Naive thymus-derived CD8-positive, alpha-beta T cell (primary cell): ENCODE data around the gene RTP1. TPM values are rescaled to one million over a fixed set of nuclear protein-coding genes. Genes with fewer than 3 reads are reported as not detected.
"Not testable (repeated sequence)": the region's sequence is repeated elsewhere in the genome, so short reads cannot be mapped to it uniquely, and the experiment has no call there.

ENCODE experiments used
- ATAC-seq, 2 donors: fragments of 150-1000 bp; cut with Tn5 transposase in 1 of 2; sonication (Bioruptor Pico), chemical (Tn5 transposase) in 1 of 2; 1 replicate in 1 of 2; 2 replicates in 1 of 2; pipeline ENCODE4 v1.10.0; 2021; ENCODE audit warnings: mild to moderate bottlenecking in 2 of 2, moderate library complexity in 2 of 2
- POLR2A ChIA-PET: fragments of 350-600 bp; sonication (Branson Sonifier 250); formaldehyde crosslinking; loops from one replicate; lab custom pipeline; 2021; ENCODE audit warnings: antibody characterized with exemption; lab: Charles Lee
- DNase-seq, 10 donors: peaks; one replicate each; pipeline versions ENCODE4 v3.0.0 to v3.0.0-alpha.2; 2020 to 2022
- H3K27ac Mint-ChIP-seq, 10 donors: one replicate each; pipeline ENCODE4 v1.8.0; 2020 to 2022; ENCODE audit warnings: mild to moderate bottlenecking in 10 of 10, mixed read lengths in 10 of 10, moderate library complexity in 4 of 10, inconsistent platforms in 1 of 10
- H3K27me3 Mint-ChIP-seq, 5 donors: one replicate each; pipeline ENCODE4 v1.8.0; 2021 to 2022; ENCODE audit warnings: mixed read lengths in 5 of 5
- H3K36me3 Mint-ChIP-seq, 3 donors: one replicate each; pipeline ENCODE4 v1.8.0; 2020 to 2022; ENCODE audit warnings: mixed read lengths in 3 of 3, mild to moderate bottlenecking in 2 of 3, inconsistent platforms in 1 of 3
- H3K4me1 Mint-ChIP-seq, 4 donors: one replicate each; pipeline ENCODE4 v1.8.0; 2021 to 2022; ENCODE audit warnings: mixed read lengths in 4 of 4
- H3K4me3 Mint-ChIP-seq, 10 donors: one replicate each; pipeline ENCODE4 v1.8.0; 2020 to 2022; ENCODE audit warnings: mild to moderate bottlenecking in 10 of 10, mixed read lengths in 10 of 10, moderate library complexity in 6 of 10, inconsistent platforms in 1 of 10
- H3K9me3 Mint-ChIP-seq, 9 donors: one replicate each; pipeline ENCODE4 v1.8.0; 2020 to 2022; ENCODE audit warnings: mixed read lengths in 9 of 9, mild to moderate bottlenecking in 3 of 9, inconsistent platforms in 1 of 9, moderate library complexity in 1 of 9
- polyA plus RNA-seq, 3 donors: library from polyadenylated mRNA; unstranded; fragments of 300-500 nt; fragmentation: Illumina TruSeq; gene quantifications; one replicate each; pipeline ENCODE4 v1.2.3, GENCODE V29; 2021
- total RNA-seq, 8 experiments: library from RNA in 2 of 8; stranded (reverse) in 2 of 8; gene quantifications; one replicate each; pipeline ENCODE4 v1.2.3 and lab custom pipeline; 2021 to 2026

Gene RTP1
- total RNA-seq (not detected), polyA plus RNA-seq (not detected), total RNA-seq (lab: John Stamatoyannopoulos, UW) (0 to 0.07 (median 0) reads per million in 6 experiments)

GRCh38 chr3:187197335-187197649 is at the start of gene RTP1:
Gene RTP1 (plus strand): TSS chr3:187197486. CDS start chr3:187197516, 30 bp downstream.
- Mint-ChIP-seq H3K27ac (peak within 1 kb of the TSS in 2 of 10 donors; percentile 36 to 48), H3K27me3 (peaks cover 5 to 16% (median 12%) of the 10 kb centered on the region in 5 donors), H3K9me3 (no peaks in the 10 kb centered on the region), H3K36me3 (no peaks in the 10 kb centered on the region), H3K4me3 (no peak within 1 kb of the TSS), H3K4me1 (no peaks in the 10 kb centered on the region)
- ATAC-seq, result no peak
- DNase-seq, result no peak
- POLR2A ChIA-PET, result no interaction called here

- no peak for ATAC-seq
- no peak overlapping the region for H3K4me3 Mint-ChIP-seq
- POLR2A ChIA-PET, result interaction anchor here (2.0 kb wide), 1 partner anchor 12 kb away, joined by 6 read pairs; no protein-coding TSS in a partner anchor
- peaks cover 0 to 6% (median 0%) of the 10 kb centered on the region in 5 donors for H3K27me3 Mint-ChIP-seq
- peaks cover 0 to 10% (median 9%) of the 10 kb centered on the region in 3 donors for H3K36me3 Mint-ChIP-seq
- H3K9me3 Mint-ChIP-seq, result peaks cover 0 to 23% (median 7%) of the 10 kb centered on the region in 9 donors
- H3K27ac Mint-ChIP-seq, result peak overlapping the region in 1 of 10 donors; percentile 29
- H3K4me1 Mint-ChIP-seq, result peaks cover 1 to 12% (median 5%) of the 10 kb centered on the region in 4 donors
- no peak for DNase-seq
Observed at GRCh38 chr3:187150186-187150585, 47.1 kb upstream of the RTP1 start.

- POLR2A ChIA-PET, result interaction anchor here (2.0 kb wide), 1 partner anchor 12 kb away, joined by 6 read pairs; no protein-coding TSS in a partner anchor
- H3K27me3 Mint-ChIP-seq, result peaks cover 0 to 6% (median 0%) of the 10 kb centered on the region in 5 donors
Observed at GRCh38 chr3:187150599-187150998, 46.7 kb upstream of the RTP1 start.

GRCh38 chr3:187161556-187161955 is 35.7 kb upstream of the RTP1 start:
- no peak overlapping the region for H3K27ac Mint-ChIP-seq
- H3K27me3 Mint-ChIP-seq, result peaks cover 0 to 12% (median 3%) of the 10 kb centered on the region in 5 donors
- peaks cover 0 to 24% (median 4%) of the 10 kb centered on the region in 9 donors for H3K9me3 Mint-ChIP-seq
- no peak for ATAC-seq
- no peak overlapping the region for H3K4me3 Mint-ChIP-seq
- peaks cover 0 to 2% (median 0%) of the 10 kb centered on the region in 4 donors for H3K4me1 Mint-ChIP-seq
- peaks cover 0 to 20% (median 7%) of the 10 kb centered on the region in 3 donors for H3K36me3 Mint-ChIP-seq
- POLR2A ChIA-PET, result no interaction called here
- no peak for DNase-seq

More at GRCh38 chr3:187150599-187150998, 46.7 kb upstream of the RTP1 start:
- peak; percentile 43 to 57 for ATAC-seq
- DNase-seq, result peak; percentile 22 to 80 (median 46)
- Mint-ChIP-seq H3K27ac (peak overlapping the region in 2 of 10 donors; percentile 14 to 29), H3K36me3 (peaks cover 0 to 8% (median 5%) of the 10 kb centered on the region in 3 donors), H3K4me3 (no peak overlapping the region), H3K9me3 (peaks cover 0 to 24% (median 6%) of the 10 kb centered on the region in 9 donors), H3K4me1 (peaks cover 1 to 12% (median 5%) of the 10 kb centered on the region in 4 donors)

- DNase-seq, result no peak
- Mint-ChIP-seq H3K4me3 (no peak overlapping the region), H3K36me3 (peaks cover 0 to 20% (median 7%) of the 10 kb centered on the region in 3 donors), H3K27me3 (peaks cover 0 to 12% (median 3%) of the 10 kb centered on the region in 5 donors), H3K9me3 (peaks cover 0 to 24% (median 4%) of the 10 kb centered on the region in 9 donors), H3K4me1 (peaks cover 0 to 2% (median 0%) of the 10 kb centered on the region in 4 donors), H3K27ac (no peak overlapping the region)
- POLR2A ChIA-PET, result interaction anchor here (1.1 kb wide), 1 partner anchor 23 kb away, joined by 4 read pairs; the partner anchor contains the start of gene RPL39L
- ATAC-seq, result no peak
Observed at GRCh38 chr3:187162265-187162953, 34.9 kb upstream of the RTP1 start.

GRCh38 chr3:187165144-187165543 is 32.1 kb upstream of the RTP1 start:
- DNase-seq, result peak in 9 of 10 donors; percentile 8 to 77 (median 53)
- Mint-ChIP-seq H3K27me3 (peaks cover 0 to 15% (median 3%) of the 10 kb centered on the region in 5 donors), H3K36me3 (peaks cover 0 to 8% (median 0%) of the 10 kb centered on the region in 3 donors), H3K4me3 (no peak overlapping the region), H3K9me3 (peaks cover 0 to 8% (median 0%) of the 10 kb centered on the region in 9 donors), H3K4me1 (peaks cover 0 to 3% (median 2%) of the 10 kb centered on the region in 4 donors), H3K27ac (no peak overlapping the region)
- POLR2A ChIA-PET, result interaction anchor here (0.5 to 1.5 kb wide), 7 partner anchors 26 to 316 kb away, joined by 3 to 26 read pairs (median 4); partner anchors contain the start of gene RPL39L
- ATAC-seq, result peak; percentile 66 to 78

- no peak overlapping the region for H3K4me3 Mint-ChIP-seq
- H3K9me3 Mint-ChIP-seq, result no peaks in the 10 kb centered on the region
- POLR2A ChIA-PET, result no interaction called here
- H3K27ac Mint-ChIP-seq, result no peak overlapping the region
- peaks cover 0 to 6% (median 3%) of the 10 kb centered on the region in 5 donors for H3K27me3 Mint-ChIP-seq
- no peak for ATAC-seq
- DNase-seq, result no peak
- peaks cover 0 to 3% (median 2%) of the 10 kb centered on the region in 4 donors for H3K4me1 Mint-ChIP-seq
- no peaks in the 10 kb centered on the region for H3K36me3 Mint-ChIP-seq
Observed at GRCh38 chr3:187166750-187167149, 30.5 kb upstream of the RTP1 start.

- POLR2A ChIA-PET, result no interaction called here
- DNase-seq (no peak), ATAC-seq (no peak)
- Mint-ChIP-seq H3K4me3 (no peak overlapping the region), H3K4me1 (peaks cover 0 to 3% (median 2%) of the 10 kb centered on the region in 4 donors), H3K27me3 (peaks cover 0 to 5% (median 2%) of the 10 kb centered on the region in 5 donors), H3K27ac (no peak overlapping the region), H3K36me3 (no peaks in the 10 kb centered on the region), H3K9me3 (no peaks in the 10 kb centered on the region)
Observed at GRCh38 chr3:187167777-187168176, 29.5 kb upstream of the RTP1 start.

GRCh38 chr3:187169231-187169960 is 27.9 kb upstream of the RTP1 start:
- DNase-seq, result no peak
- H3K27me3 Mint-ChIP-seq, result peaks cover 0 to 5% (median 0%) of the 10 kb centered on the region in 5 donors
- no peaks in the 10 kb centered on the region for H3K9me3 Mint-ChIP-seq
- POLR2A ChIA-PET, result no interaction called here
- H3K4me3 Mint-ChIP-seq, result no peak overlapping the region
- ATAC-seq, result no peak
- peaks cover 0 to 3% (median 2%) of the 10 kb centered on the region in 4 donors for H3K4me1 Mint-ChIP-seq
- H3K27ac Mint-ChIP-seq, result no peak overlapping the region
- peaks cover 0 to 1% (median 0%) of the 10 kb centered on the region in 3 donors for H3K36me3 Mint-ChIP-seq

- H3K9me3 Mint-ChIP-seq, POLR2A ChIA-PET, H3K27me3 Mint-ChIP-seq, ATAC-seq, H3K4me1 Mint-ChIP-seq, H3K27ac Mint-ChIP-seq, H3K36me3 Mint-ChIP-seq, DNase-seq, H3K4me3 Mint-ChIP-seq: not testable (repeated sequence)
Observed at GRCh38 chr3:187170911-187171310, 26.4 kb upstream of the RTP1 start.

- POLR2A ChIA-PET, result interaction anchor here (0.5 kb wide), 1 partner anchor 291 kb away, joined by 4 read pairs; no protein-coding TSS in a partner anchor
- H3K4me3 Mint-ChIP-seq, result no peak overlapping the region
- H3K27me3 Mint-ChIP-seq, result peaks cover 0 to 7% (median under 1%) of the 10 kb centered on the region in 5 donors
- no peaks in the 10 kb centered on the region for H3K9me3 Mint-ChIP-seq
- ATAC-seq (no peak), DNase-seq (no peak)
- H3K4me1 Mint-ChIP-seq, result peaks cover 0 to 3% (median 1%) of the 10 kb centered on the region in 4 donors
- H3K27ac Mint-ChIP-seq, result no peak overlapping the region
- H3K36me3 Mint-ChIP-seq, result peaks cover 0 to 1% (median 0%) of the 10 kb centered on the region in 3 donors
Observed at GRCh38 chr3:187172929-187173328, 24.4 kb upstream of the RTP1 start.

GRCh38 chr3:187181454-187182170 is 15.7 kb upstream of the RTP1 start:
- no peak for ATAC-seq
- no peaks in the 10 kb centered on the region for H3K9me3 Mint-ChIP-seq
- DNase-seq, result no peak
- no peaks in the 10 kb centered on the region for H3K36me3 Mint-ChIP-seq
- H3K27me3 Mint-ChIP-seq, result peaks cover 3 to 20% (median 10%) of the 10 kb centered on the region in 5 donors
- no peak overlapping the region for H3K4me3 Mint-ChIP-seq
- H3K4me1 Mint-ChIP-seq, result no peaks in the 10 kb centered on the region
- no peak overlapping the region for H3K27ac Mint-ChIP-seq
- POLR2A ChIA-PET, result no interaction called here
